Omental fat pad (tissue), 4 donors: ENCODE measurements around the gene EPYC. TPM values are rescaled to one million over a fixed set of nuclear protein-coding genes. Genes with fewer than 3 reads are reported as not detected.

Source experiments
- ATAC-seq: fragments of 150-250 bp; one replicate; pipeline ENCODE4 v1.9.1; 2016; ENCODE audit warnings: mild to moderate bottlenecking, moderate library complexity; ENCODE audit not compliant: low FRiP score
- DNase-seq: peaks from one replicate; pipeline ENCODE4 v3.0.0-alpha.2; 2019; ENCODE audit warnings: low spot score
- total RNA-seq, 4 donors: library from RNA; depleted of rRNA; stranded (reverse); fragments of >200 nt; gene quantifications; one replicate each; pipeline ENCODE4 v1.1.0, GENCODE V29; 2016
- TF ChIP-seq, protein P1 (sequence below), 3 donors: fragments of 450-650 bp; IDR thresholded peaks; one replicate each; pipeline ENCODE4 v1.5.1; 2016 to 2017; ENCODE audit warnings: antibody characterized with exemption in 3 of 3, mild to moderate bottlenecking in 3 of 3, moderate library complexity in 2 of 3

Gene EPYC
- total RNA-seq, 4 donors from 2014 or later: not detected

DNA sequence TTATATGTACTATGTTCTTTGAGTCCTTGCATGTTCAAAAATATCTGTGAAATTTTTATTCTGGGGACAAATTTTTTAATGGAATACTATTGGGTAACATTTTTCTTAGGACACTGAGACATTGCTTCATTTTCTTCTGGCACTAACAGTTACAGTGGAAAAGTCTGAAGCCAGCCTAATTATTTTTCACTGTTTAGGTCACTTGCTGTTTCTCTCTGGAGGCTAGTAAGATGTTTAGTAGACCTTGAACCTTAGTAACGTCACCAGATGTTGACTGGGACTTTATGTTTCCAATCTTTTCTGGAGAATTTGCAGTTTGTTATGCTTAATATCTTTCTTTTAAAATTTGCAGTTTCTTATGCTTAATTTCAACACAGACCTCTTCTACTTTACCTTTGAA is 12.3 kb upstream of the EPYC start:
- DNase-seq (no peak), ATAC-seq (no peak)
- TF ChIP-seq, protein P1, sequence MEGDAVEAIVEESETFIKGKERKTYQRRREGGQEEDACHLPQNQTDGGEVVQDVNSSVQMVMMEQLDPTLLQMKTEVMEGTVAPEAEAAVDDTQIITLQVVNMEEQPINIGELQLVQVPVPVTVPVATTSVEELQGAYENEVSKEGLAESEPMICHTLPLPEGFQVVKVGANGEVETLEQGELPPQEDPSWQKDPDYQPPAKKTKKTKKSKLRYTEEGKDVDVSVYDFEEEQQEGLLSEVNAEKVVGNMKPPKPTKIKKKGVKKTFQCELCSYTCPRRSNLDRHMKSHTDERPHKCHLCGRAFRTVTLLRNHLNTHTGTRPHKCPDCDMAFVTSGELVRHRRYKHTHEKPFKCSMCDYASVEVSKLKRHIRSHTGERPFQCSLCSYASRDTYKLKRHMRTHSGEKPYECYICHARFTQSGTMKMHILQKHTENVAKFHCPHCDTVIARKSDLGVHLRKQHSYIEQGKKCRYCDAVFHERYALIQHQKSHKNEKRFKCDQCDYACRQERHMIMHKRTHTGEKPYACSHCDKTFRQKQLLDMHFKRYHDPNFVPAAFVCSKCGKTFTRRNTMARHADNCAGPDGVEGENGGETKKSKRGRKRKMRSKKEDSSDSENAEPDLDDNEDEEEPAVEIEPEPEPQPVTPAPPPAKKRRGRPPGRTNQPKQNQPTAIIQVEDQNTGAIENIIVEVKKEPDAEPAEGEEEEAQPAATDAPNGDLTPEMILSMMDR (IDR thresholded peaks at IDR 0.05): no peak

DNA sequence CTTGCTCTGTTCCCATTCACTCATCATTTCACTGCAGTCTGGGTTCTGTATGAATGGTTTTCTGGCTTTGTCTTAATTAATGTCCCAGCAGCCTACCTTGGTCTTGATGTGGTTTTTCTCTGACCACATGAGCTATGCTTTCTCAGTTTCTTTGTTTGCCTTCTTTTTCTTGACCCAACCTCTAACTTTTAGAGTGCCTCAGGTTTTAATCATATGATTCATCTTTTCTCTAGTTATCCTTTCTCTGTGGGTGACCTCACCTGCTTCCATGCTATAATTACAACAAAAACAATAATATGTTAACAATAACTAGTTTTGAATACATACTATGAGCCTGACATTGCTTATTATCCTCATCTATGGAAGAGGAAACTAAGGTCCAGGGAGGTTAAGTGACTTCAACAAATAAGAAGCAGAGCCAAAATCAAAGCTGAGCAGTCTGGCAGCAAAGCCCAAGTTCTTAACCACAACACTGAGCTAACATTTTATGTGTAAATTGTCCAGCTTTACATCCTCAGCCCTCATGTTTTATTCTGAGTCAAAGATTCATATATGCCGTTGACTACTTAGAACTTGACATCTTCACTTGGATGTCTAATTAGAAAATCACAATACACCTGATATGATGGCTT is 4.7 kb upstream of the EPYC start:
- DNase-seq (no peak), ATAC-seq (no peak)
- TF ChIP-seq, protein P1 (IDR thresholded peaks at IDR 0.05): no peak

DNA sequence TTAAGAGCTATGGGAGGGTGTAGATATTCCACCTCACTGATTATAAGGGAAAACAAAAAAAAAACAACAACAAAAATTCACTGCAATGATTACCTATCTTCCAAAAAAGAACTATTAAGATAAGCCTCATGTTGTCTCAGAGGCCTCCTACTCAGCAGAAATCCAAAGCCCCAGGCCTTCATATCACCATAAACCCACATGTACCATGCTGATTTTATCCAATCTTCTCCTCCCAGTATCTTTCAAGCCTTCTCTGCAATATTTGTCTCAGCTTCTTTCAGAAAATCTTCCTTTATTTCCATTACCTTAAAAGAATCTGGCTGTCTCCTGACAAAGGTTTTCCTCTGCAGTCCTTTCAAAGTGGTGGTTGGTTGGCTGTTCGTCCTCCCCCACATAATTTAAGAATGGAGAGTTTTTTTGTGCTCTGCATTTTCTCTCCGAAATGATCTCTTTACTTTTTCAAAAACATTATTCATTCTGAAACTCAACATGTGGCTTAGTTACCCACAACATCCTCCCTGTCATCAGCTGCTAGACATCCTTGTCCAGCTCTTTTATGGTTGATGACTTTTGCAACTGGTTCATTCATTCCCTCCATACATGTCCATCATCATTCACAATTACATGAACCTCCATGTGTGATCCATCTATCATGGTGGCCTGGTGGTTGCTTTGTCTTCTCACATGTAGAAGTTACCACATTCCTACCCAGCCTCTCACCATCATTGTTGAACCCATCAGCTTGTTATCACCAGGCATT is 2.9 kb upstream of the EPYC start:
- ATAC-seq: no peak
- TF ChIP-seq, protein P1 (IDR thresholded peaks at IDR 0.05): no peak
- DNase-seq: no peak

DNA sequence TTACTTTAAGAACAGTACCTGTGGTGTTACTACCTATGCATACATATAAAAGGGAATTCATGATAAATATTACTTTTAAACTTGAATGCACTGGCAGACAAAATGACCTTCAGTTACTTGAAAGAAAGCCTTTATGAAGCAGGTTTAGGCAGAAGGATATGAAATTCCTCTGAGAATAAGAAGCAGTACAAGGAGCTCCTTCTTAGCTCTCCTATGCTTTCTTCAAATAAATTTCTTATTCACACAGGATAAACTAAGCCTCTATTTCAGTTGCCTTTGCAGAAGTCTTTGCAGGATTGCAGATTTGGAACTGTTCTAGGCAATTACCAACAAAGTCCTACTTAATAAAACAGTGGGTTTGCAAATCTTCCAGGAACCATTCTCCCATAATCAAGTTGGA is 1.0 kb downstream of the EPYC start:
- DNase-seq (no peak), ATAC-seq (no peak)
- TF ChIP-seq, protein P1 (IDR thresholded peaks at IDR 0.05): no peak

DNA sequence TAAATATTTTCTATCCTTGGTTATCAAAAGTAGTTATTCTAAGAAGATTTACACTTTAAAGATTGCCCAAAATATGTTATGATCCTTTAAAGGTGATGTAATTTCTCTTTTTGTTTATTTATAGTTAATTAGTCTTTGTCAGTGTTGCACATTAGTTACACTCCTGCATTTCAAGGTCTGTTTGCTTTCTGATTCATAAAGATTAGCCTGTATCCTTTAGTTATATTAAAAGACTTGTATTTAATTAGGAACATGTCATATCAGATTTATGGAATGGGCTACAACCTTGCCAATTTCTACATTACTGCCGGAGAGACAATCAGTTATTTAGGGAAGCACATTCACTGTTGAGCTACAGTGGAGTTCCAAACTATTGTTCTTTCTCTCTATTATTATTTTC is 3.5 kb downstream of the EPYC start:
- TF ChIP-seq, protein P1 (IDR thresholded peaks at IDR 0.05): no peak
- ATAC-seq (no peak), DNase-seq (no peak)

DNA sequence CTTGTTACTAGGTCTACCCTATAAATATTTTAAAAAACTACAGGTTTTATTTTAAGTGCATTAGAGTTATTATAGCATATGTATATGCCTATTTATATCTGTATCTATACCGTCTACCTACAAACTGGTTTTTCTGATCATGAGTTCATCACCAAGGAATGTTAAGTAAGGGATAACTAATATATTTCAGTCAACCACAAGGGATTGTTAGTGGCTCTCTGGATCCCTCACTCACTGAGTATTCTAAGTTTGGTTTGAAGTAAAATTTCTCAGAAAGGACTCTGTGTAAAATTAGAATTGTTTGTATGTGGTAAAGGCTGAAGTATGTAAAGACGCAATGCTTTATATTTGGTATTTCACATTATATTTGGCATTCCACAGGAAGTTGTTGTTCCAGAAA is 4.8 kb downstream of the EPYC start:
- TF ChIP-seq, protein P1 (IDR thresholded peaks at IDR 0.05): no peak
- ATAC-seq (no peak), DNase-seq (no peak)

DNA sequence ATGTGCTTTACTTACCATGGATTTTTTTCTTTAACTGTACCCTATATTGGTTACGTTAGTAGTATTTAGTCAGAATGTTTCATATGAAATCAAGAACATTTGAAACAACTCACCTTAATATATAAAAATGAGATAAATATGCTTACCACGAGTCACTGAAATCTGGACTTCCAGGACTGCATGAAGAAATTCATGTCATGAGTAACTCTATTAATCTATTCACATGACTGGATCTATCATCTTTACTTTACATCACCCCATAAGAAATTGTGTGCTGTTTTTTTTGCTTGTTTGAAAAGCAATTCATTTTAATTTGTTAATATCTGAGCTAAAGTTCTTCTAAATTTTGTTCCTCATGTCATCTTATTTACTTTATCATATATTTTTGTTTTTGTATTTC is 5.2 kb downstream of the EPYC start:
- DNase-seq: no peak
- TF ChIP-seq, protein P1 (IDR thresholded peaks at IDR 0.05): no peak
- ATAC-seq: no peak
